ENCODE results near the gene VAV2. TPM values are rescaled to one million over a fixed set of nuclear protein-coding genes. Genes with fewer than 3 reads are reported as not detected.

The VAV2 gene
- total RNA-seq, 4 donors from 2014 or later: 10.3 to 20.1 (median 13.1) TPM

DNA sequence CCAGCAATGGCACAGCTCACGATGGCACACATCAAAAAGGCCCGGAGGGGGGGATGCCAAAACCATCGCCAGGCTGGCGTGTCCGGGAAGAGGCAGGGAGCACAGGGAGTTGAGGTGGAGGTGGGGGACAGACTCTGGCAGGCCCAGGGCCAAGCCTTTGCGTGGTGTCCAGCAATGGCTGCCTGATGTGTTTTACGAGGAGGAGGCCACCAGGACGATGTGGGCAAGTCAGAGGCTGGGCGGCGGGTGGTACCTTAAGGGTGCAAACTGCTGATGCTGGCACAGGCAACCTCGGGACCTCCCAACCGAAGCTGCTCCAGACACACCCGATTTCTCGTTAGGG lies 4.7 kb downstream of the VAV2 start:
- peak in 1 of 2 donors; percentile 6 for DNase-seq (ENCODE audit: low spot score in 2 of 2)
- no peak overlapping the region for H3K4me3 ChIP-seq
- no peak for TF ChIP-seq CTCF (IDR thresholded peaks at IDR 0.05)
- TF ChIP-seq POLR2A (IDR thresholded peaks at IDR 0.05): no peak
- TF ChIP-seq EP300 (IDR thresholded peaks at IDR 0.05): no peak
- 82 to 86% methylated on average over 14 of the region's 14 CpGs for WGBS, 2 donors
- no peak overlapping the region for H3K27ac ChIP-seq
- no peaks in the 10 kb centered on the region for H3K9me3 ChIP-seq
- H3K4me1 ChIP-seq: peaks cover 0 to 26% (median 10%) of the 10 kb centered on the region in 4 donors
- H3K36me3 ChIP-seq: no peaks in the 10 kb centered on the region
- H3K27me3 ChIP-seq: no peaks in the 10 kb centered on the region

GRCh38 chr9:133986774-133987445 lies 5.2 kb downstream of the VAV2 start:
- H3K9me3 ChIP-seq: no peaks in the 10 kb centered on the region
- no peak overlapping the region for H3K27ac ChIP-seq
- 86% methylated on average over 13 of the region's 13 CpGs for WGBS, 2 donors
- no peak overlapping the region for H3K4me3 ChIP-seq
- H3K4me1 ChIP-seq: peaks cover 0 to 29% (median 10%) of the 10 kb centered on the region in 4 donors
- TF ChIP-seq CTCF (IDR thresholded peaks at IDR 0.05) (no peak), POLR2A (IDR thresholded peaks at IDR 0.05) (no peak), EP300 (IDR thresholded peaks at IDR 0.05) (no peak)
- no peak for DNase-seq (ENCODE audit: low spot score in 2 of 2)
- H3K27me3 ChIP-seq: no peaks in the 10 kb centered on the region
- no peaks in the 10 kb centered on the region for H3K36me3 ChIP-seq

DNA sequence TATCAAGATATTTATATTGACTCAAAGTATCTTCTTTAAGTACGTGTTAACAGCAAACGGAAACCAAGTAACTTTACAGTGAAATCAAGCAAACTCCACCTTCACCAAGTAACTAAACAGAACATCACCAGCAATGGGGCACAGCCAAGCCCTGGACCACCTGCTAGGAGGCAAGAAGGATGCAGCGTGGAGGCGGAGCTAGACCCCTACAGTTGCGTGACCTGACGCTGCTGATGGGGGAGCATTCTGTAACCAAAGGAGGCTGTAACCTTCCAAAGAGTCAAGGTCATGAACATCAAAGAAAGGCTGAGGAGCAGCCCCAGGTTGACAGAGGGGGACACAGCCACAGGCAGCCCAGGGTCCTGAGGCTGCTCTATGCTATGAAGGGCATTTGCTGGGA lies 6.1 kb downstream of the VAV2 start:
- DNase-seq (ENCODE audit: low spot score in 2 of 2): no peak
- no peak for TF ChIP-seq POLR2A (IDR thresholded peaks at IDR 0.05)
- no peak for TF ChIP-seq CTCF (IDR thresholded peaks at IDR 0.05)
- TF ChIP-seq EP300 (IDR thresholded peaks at IDR 0.05): no peak
- WGBS, 2 donors: 71 to 74% methylated on average over 6 of the region's 6 CpGs
- no peaks in the 10 kb centered on the region for H3K36me3 ChIP-seq
- H3K27ac ChIP-seq: no peak overlapping the region
- no peaks in the 10 kb centered on the region for H3K9me3 ChIP-seq
- H3K27me3 ChIP-seq: no peaks in the 10 kb centered on the region
- H3K4me3 ChIP-seq: no peak overlapping the region
- H3K4me1 ChIP-seq: peaks cover 0 to 27% (median 8%) of the 10 kb centered on the region in 4 donors

- WGBS, 2 donors: 80 to 85% methylated on average over 23 to 24 of the region's 25 CpGs
Measured at GRCh38 chr9:133982971-133983720, 9.0 kb downstream of the VAV2 start.

More at GRCh38 chr9:133982971-133983720, 9.0 kb downstream of the VAV2 start:
- Histone ChIP-seq H3K4me3 (no peak overlapping the region), H3K36me3 (no peaks in the 10 kb centered on the region), H3K27ac (no peak overlapping the region), H3K27me3 (no peaks in the 10 kb centered on the region), H3K9me3 (no peaks in the 10 kb centered on the region), H3K4me1 (peaks cover 0 to 40% (median 21%) of the 10 kb centered on the region in 4 donors)
- TF ChIP-seq CTCF (IDR thresholded peaks at IDR 0.05): no peak
- no peak for TF ChIP-seq POLR2A (IDR thresholded peaks at IDR 0.05)
- no peak for TF ChIP-seq EP300 (IDR thresholded peaks at IDR 0.05)
- no peak for DNase-seq (ENCODE audit: low spot score in 2 of 2)

All from tibial nerve (tissue), 4 donors.